ENCODE measurements around the gene VEZT.

VEZT gene

DNA sequence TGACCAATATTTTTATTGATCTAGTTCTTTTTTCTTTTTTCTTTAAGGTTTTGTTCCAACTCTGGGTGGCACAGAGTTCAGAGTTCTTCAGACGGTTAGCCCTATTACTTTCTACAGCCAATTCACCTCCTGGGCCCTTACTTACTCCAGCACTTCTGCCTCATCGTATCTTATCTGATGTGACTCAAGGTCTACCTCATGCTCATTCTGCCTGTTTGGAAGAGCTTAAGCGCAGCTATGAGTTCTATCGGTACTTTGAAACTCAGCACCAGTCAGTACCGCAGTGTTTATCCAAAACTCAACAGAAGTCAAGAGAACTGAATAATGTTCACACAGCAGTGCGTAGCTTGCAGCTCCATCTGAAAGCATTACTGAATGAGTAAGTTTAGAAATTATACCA, 64.7 kb downstream of the VEZT start:
- no peak for DNase-seq
- 97% methylated on average over 5 of the region's 6 CpGs for WGBS (ENCODE audit: insufficient coverage)

GRCh38 chr12:95283371-95283770, 65.8 kb downstream of the VEZT start:
- Histone ChIP-seq H3K36me3 (ENCODE audit: control insufficient read depth in 4 of 4, insufficient read depth in 4 of 4, low read length in 3 of 4) (peaks cover 17 to 55% (median 32%) of the 10 kb centered on the region in 4 experiments), H3K4me3 (ENCODE audit: control insufficient read depth in 1 of 7, extremely low read depth in 1 of 7, insufficient read depth in 4 of 7, low read depth in 2 of 7, low read length in 6 of 7) (no peak overlapping the region), H3K27me3 (replicated peaks in 2 of 5; ENCODE audit: control insufficient read depth in 4 of 5, insufficient read depth in 5 of 5, low read length in 4 of 5) (no peaks in the 10 kb centered on the region), H3K9me3 (ENCODE audit: control extremely low read depth in 1 of 5, control insufficient read depth in 4 of 5, insufficient read depth in 2 of 5, low read depth in 1 of 5, low read length in 4 of 5) (no peaks in the 10 kb centered on the region), H3K27ac (ENCODE audit: insufficient read depth in 1 of 2, low read depth in 1 of 2, low read length in 2 of 2, poor library complexity in 1 of 2, severe bottlenecking in 2 of 2) (no peak overlapping the region), H3K4me1 (ENCODE audit: control extremely low read depth in 1 of 4, control insufficient read depth in 4 of 4, insufficient read depth in 4 of 4, low read length in 3 of 4) (no peaks in the 10 kb centered on the region)
- DNase-seq, result no peak
- ChIA-PET POLR2A (no interaction called here), CTCF (no interaction called here)
- WGBS (ENCODE audit: insufficient coverage), result 100% methylated on average over 1 of the region's 1 CpG

More for the DNA sequence above, 64.7 kb downstream of the VEZT start:
- ChIA-PET CTCF (no interaction called here), POLR2A (no interaction called here)
- Histone ChIP-seq H3K9me3 (ENCODE audit: control extremely low read depth in 1 of 5, control insufficient read depth in 4 of 5, insufficient read depth in 2 of 5, low read depth in 1 of 5, low read length in 4 of 5) (no peaks in the 10 kb centered on the region), H3K36me3 (ENCODE audit: control insufficient read depth in 4 of 4, insufficient read depth in 4 of 4, low read length in 3 of 4) (peaks cover 17 to 52% (median 32%) of the 10 kb centered on the region in 4 experiments), H3K27ac (ENCODE audit: insufficient read depth in 1 of 2, low read depth in 1 of 2, low read length in 2 of 2, poor library complexity in 1 of 2, severe bottlenecking in 2 of 2) (no peak overlapping the region), H3K4me3 (ENCODE audit: control insufficient read depth in 1 of 7, extremely low read depth in 1 of 7, insufficient read depth in 4 of 7, low read depth in 2 of 7, low read length in 6 of 7) (no peak overlapping the region), H3K27me3 (replicated peaks in 2 of 5; ENCODE audit: control insufficient read depth in 4 of 5, insufficient read depth in 5 of 5, low read length in 4 of 5) (no peaks in the 10 kb centered on the region), H3K4me1 (ENCODE audit: control extremely low read depth in 1 of 4, control insufficient read depth in 4 of 4, insufficient read depth in 4 of 4, low read length in 3 of 4) (no peaks in the 10 kb centered on the region)

- H3K36me3 ChIP-seq (ENCODE audit: control insufficient read depth in 4 of 4, insufficient read depth in 4 of 4, low read length in 3 of 4), result peaks cover 15 to 55% (median 36%) of the 10 kb centered on the region in 4 experiments
- no peaks in the 10 kb centered on the region for H3K9me3 ChIP-seq (ENCODE audit: control extremely low read depth in 1 of 5, control insufficient read depth in 4 of 5, insufficient read depth in 2 of 5, low read depth in 1 of 5, low read length in 4 of 5)
- CTCF ChIA-PET, result no interaction called here
- no peaks in the 10 kb centered on the region for H3K27me3 ChIP-seq (replicated peaks in 2 of 5; ENCODE audit: control insufficient read depth in 4 of 5, insufficient read depth in 5 of 5, low read length in 4 of 5)
- no CpG with 5 or more reads among the region's 3 CpGs for WGBS (ENCODE audit: insufficient coverage)
- no peak overlapping the region for H3K4me3 ChIP-seq (ENCODE audit: control insufficient read depth in 1 of 7, extremely low read depth in 1 of 7, insufficient read depth in 4 of 7, low read depth in 2 of 7, low read length in 6 of 7)
- no peaks in the 10 kb centered on the region for H3K4me1 ChIP-seq (ENCODE audit: control extremely low read depth in 1 of 4, control insufficient read depth in 4 of 4, insufficient read depth in 4 of 4, low read length in 3 of 4)
- DNase-seq, result no peak
- H3K27ac ChIP-seq (ENCODE audit: insufficient read depth in 1 of 2, low read depth in 1 of 2, low read length in 2 of 2, poor library complexity in 1 of 2, severe bottlenecking in 2 of 2), result no peak overlapping the region
- POLR2A ChIA-PET, result no interaction called here
These were observed 69.1 kb downstream of the VEZT start for GRCh38 chr12:95286713-95287112.

DNA sequence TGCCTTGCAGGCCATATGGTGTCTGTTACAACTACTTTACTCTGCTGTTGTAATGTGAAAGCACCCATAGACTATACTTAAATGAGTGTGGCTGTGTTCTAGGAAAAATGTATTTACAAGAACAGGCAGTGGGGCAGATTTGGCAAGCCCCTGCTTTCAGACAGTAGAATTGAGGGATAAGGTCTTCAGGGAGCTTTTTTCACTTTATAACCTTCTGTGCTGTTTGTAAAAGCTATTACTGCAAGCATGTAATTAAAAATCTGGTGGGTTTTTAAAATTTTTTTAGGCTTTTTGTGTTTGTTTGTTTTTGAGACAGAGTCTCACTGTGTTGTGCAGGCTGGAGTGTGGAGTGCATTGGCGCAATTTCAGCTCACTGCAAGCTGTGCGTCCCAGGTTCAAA, 73.9 kb downstream of the VEZT start:
- H3K27ac ChIP-seq (ENCODE audit: insufficient read depth in 1 of 2, low read depth in 1 of 2, low read length in 2 of 2, poor library complexity in 1 of 2, severe bottlenecking in 2 of 2), result no peak overlapping the region
- POLR2A ChIA-PET, result no interaction called here
- no peak for DNase-seq
- H3K4me3 ChIP-seq (ENCODE audit: control insufficient read depth in 1 of 7, extremely low read depth in 1 of 7, insufficient read depth in 4 of 7, low read depth in 2 of 7, low read length in 6 of 7), result no peak overlapping the region
- no peaks in the 10 kb centered on the region for H3K4me1 ChIP-seq (ENCODE audit: control extremely low read depth in 1 of 4, control insufficient read depth in 4 of 4, insufficient read depth in 4 of 4, low read length in 3 of 4)
- no peaks in the 10 kb centered on the region for H3K9me3 ChIP-seq (ENCODE audit: control extremely low read depth in 1 of 5, control insufficient read depth in 4 of 5, insufficient read depth in 2 of 5, low read depth in 1 of 5, low read length in 4 of 5)
- peaks cover 4 to 49% (median 20%) of the 10 kb centered on the region in 4 experiments for H3K36me3 ChIP-seq (ENCODE audit: control insufficient read depth in 4 of 4, insufficient read depth in 4 of 4, low read length in 3 of 4)
- WGBS (ENCODE audit: insufficient coverage), result 100% methylated on average over 1 of the region's 2 CpGs
- CTCF ChIA-PET, result no interaction called here
- no peaks in the 10 kb centered on the region for H3K27me3 ChIP-seq (replicated peaks in 2 of 5; ENCODE audit: control insufficient read depth in 4 of 5, insufficient read depth in 5 of 5, low read length in 4 of 5)

GRCh38 chr12:95298916-95299315, 81.3 kb downstream of the VEZT start:
- H3K36me3 ChIP-seq (ENCODE audit: control insufficient read depth in 4 of 4, insufficient read depth in 4 of 4, low read length in 3 of 4), result peaks cover 8 to 63% (median 27%) of the 10 kb centered on the region in 4 experiments
- POLR2A ChIA-PET, result no interaction called here

DNA sequence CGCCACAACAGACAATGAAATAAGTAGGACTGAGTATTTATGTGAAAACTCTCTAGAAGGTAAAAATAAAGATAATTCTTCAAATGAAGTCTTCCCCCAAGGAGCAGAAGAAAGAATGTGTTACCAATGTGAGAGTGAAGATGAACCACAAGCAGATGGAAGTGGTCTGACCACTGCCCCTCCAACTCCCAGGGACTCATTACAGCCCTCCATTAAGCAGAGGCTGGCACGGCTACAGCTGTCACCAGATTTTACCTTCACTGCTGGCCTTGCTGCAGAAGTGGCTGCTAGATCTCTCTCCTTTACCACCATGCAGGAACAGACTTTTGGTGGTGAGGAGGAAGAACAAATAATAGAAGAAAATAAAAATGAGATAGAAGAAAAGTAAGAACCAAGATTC, 82.7 kb downstream of the VEZT start:
- Histone ChIP-seq H3K36me3 (ENCODE audit: control insufficient read depth in 4 of 4, insufficient read depth in 4 of 4, low read length in 3 of 4) (peaks cover 12 to 57% (median 30%) of the 10 kb centered on the region in 4 experiments), H3K4me3 (ENCODE audit: control insufficient read depth in 1 of 7, extremely low read depth in 1 of 7, insufficient read depth in 4 of 7, low read depth in 2 of 7, low read length in 6 of 7) (no peak overlapping the region), H3K27ac (ENCODE audit: insufficient read depth in 1 of 2, low read depth in 1 of 2, low read length in 2 of 2, poor library complexity in 1 of 2, severe bottlenecking in 2 of 2) (no peak overlapping the region), H3K27me3 (replicated peaks in 2 of 5; ENCODE audit: control insufficient read depth in 4 of 5, insufficient read depth in 5 of 5, low read length in 4 of 5) (no peaks in the 10 kb centered on the region), H3K4me1 (ENCODE audit: control extremely low read depth in 1 of 4, control insufficient read depth in 4 of 4, insufficient read depth in 4 of 4, low read length in 3 of 4) (no peaks in the 10 kb centered on the region), H3K9me3 (ENCODE audit: control extremely low read depth in 1 of 5, control insufficient read depth in 4 of 5, insufficient read depth in 2 of 5, low read depth in 1 of 5, low read length in 4 of 5) (no peaks in the 10 kb centered on the region)
- CTCF ChIA-PET, result no interaction called here
- 100% methylated on average over 1 of the region's 2 CpGs for WGBS (ENCODE audit: insufficient coverage)
- DNase-seq, result no peak
- POLR2A ChIA-PET, result no interaction called here

More at GRCh38 chr12:95298916-95299315, 81.3 kb downstream of the VEZT start:
- Histone ChIP-seq H3K9me3 (ENCODE audit: control extremely low read depth in 1 of 5, control insufficient read depth in 4 of 5, insufficient read depth in 2 of 5, low read depth in 1 of 5, low read length in 4 of 5) (no peaks in the 10 kb centered on the region), H3K4me1 (ENCODE audit: control extremely low read depth in 1 of 4, control insufficient read depth in 4 of 4, insufficient read depth in 4 of 4, low read length in 3 of 4) (no peaks in the 10 kb centered on the region), H3K27ac (ENCODE audit: insufficient read depth in 1 of 2, low read depth in 1 of 2, low read length in 2 of 2, poor library complexity in 1 of 2, severe bottlenecking in 2 of 2) (no peak overlapping the region), H3K27me3 (replicated peaks in 2 of 5; ENCODE audit: control insufficient read depth in 4 of 5, insufficient read depth in 5 of 5, low read length in 4 of 5) (no peaks in the 10 kb centered on the region), H3K4me3 (ENCODE audit: control insufficient read depth in 1 of 7, extremely low read depth in 1 of 7, insufficient read depth in 4 of 7, low read depth in 2 of 7, low read length in 6 of 7) (no peak overlapping the region)
- CTCF ChIA-PET, result no interaction called here
- no peak for DNase-seq
- 100% methylated on average over 5 of the region's 5 CpGs for WGBS (ENCODE audit: insufficient coverage)

DNA sequence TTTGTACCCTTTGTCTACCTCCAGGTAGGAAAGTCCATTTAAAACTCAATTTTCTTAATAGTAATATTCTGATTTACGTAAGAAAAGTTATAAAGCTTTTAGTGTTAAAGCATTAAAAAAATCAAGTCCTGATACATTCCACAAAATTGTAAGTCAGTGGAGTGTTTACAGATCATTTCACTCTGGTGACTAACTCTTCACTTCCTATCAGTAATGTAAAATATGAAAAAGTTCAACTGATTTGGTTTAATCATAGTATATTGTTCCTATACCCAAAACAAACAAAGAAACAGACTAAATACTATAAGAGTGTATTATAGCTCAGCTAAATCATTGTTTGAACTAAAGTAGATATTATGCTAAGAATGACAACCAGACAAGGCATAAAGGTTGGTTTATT, 85.9 kb downstream of the VEZT start:
- no CpG with 5 or more reads among the region's 1 CpG for WGBS (ENCODE audit: insufficient coverage)
- ChIA-PET POLR2A (interaction anchor here (0.6 kb wide), 1 partner anchor 64 kb away, joined by 4 read pairs; no protein-coding TSS in a partner anchor), CTCF (no interaction called here)
- Histone ChIP-seq H3K9me3 (ENCODE audit: control extremely low read depth in 1 of 5, control insufficient read depth in 4 of 5, insufficient read depth in 2 of 5, low read depth in 1 of 5, low read length in 4 of 5) (no peaks in the 10 kb centered on the region), H3K4me3 (ENCODE audit: control insufficient read depth in 1 of 7, extremely low read depth in 1 of 7, insufficient read depth in 4 of 7, low read depth in 2 of 7, low read length in 6 of 7) (no peak overlapping the region), H3K27me3 (replicated peaks in 2 of 5; ENCODE audit: control insufficient read depth in 4 of 5, insufficient read depth in 5 of 5, low read length in 4 of 5) (no peaks in the 10 kb centered on the region), H3K4me1 (ENCODE audit: control extremely low read depth in 1 of 4, control insufficient read depth in 4 of 4, insufficient read depth in 4 of 4, low read length in 3 of 4) (no peaks in the 10 kb centered on the region), H3K36me3 (ENCODE audit: control insufficient read depth in 4 of 4, insufficient read depth in 4 of 4, low read length in 3 of 4) (peaks cover 8 to 36% (median 23%) of the 10 kb centered on the region in 4 experiments), H3K27ac (ENCODE audit: insufficient read depth in 1 of 2, low read depth in 1 of 2, low read length in 2 of 2, poor library complexity in 1 of 2, severe bottlenecking in 2 of 2) (no peak overlapping the region)
- no peak for DNase-seq
